HG03039 (cell line): ENCODE data around the gene UBE4A.

Source experiments
- ATAC-seq: cut with Tn5 transposase; IDR thresholded peaks from one replicate; pipeline ENCODE4 v1.9.1; 2021; ENCODE audit warnings: mild to moderate bottlenecking, moderate library complexity; ENCODE audit not compliant: unreplicated experiment

Gene UBE4A

DNA sequence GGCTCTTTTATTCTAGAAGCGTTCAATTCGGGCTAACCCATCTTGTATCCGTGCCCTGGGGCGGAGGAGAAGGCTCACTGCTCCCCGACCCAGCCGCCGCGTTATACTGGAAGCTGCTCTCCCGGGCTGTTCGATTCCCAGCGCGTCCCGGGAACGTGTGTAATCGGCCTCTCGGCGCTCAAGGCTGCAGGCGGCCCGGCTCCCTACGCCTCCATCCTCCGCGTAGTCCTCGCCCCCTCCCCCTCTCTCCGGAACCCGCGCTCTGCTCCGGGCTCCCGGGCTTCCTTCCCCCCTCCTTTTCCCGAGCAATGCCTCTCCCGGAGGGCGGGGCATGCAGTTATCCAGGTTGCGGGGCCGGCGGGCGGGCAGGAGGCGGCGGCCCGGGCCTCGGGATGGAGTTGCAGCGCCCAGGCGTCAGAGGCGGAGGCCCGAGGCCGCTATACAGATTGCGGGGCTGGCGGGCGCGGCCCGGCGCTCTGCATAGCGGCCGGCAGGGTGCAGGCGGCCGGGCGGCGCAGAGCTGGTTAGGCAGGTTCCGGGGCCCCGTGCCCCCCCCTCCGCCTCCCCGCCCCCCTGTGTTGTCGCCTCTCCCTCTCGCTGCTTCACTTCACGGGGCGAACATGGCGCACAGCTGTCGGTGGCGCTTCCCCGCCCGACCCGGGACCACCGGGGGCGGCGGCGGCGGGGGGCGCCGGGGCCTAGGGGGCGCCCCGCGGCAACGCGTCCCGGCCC is 76.7 kb downstream of the UBE4A start, which contains the start of gene KMT2A:
Gene KMT2A, plus strand, starts transcription at position 600 of the 732 bp plus-strand sequence. Its CDS starts 21 bp downstream, at position 621.
- ATAC-seq = peak; percentile 60

DNA sequence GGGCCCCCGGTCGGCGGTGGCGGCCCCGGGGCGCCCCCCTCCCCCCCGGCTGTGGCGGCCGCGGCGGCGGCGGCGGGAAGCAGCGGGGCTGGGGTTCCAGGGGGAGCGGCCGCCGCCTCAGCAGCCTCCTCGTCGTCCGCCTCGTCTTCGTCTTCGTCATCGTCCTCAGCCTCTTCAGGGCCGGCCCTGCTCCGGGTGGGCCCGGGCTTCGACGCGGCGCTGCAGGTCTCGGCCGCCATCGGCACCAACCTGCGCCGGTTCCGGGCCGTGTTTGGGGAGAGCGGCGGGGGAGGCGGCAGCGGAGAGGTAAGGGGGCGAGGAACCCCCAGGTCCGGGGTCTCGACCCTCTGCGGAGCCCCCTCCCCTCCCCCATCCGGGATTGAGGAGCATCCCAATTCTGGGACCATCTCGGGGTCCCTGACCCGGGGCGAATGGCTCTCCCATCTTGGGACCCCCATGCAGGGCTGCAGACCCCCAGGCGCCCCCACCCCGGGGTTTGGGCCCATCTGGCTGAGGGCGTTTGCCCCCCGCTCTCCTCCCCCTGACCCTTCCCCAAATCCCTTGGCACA is 77.3 kb downstream of the UBE4A start:
- ATAC-seq = peak; percentile 5

- ATAC-seq = no peak
Measured at GRCh38 chr11:118437208-118438125, 78.1 kb downstream of the UBE4A start.

DNA sequence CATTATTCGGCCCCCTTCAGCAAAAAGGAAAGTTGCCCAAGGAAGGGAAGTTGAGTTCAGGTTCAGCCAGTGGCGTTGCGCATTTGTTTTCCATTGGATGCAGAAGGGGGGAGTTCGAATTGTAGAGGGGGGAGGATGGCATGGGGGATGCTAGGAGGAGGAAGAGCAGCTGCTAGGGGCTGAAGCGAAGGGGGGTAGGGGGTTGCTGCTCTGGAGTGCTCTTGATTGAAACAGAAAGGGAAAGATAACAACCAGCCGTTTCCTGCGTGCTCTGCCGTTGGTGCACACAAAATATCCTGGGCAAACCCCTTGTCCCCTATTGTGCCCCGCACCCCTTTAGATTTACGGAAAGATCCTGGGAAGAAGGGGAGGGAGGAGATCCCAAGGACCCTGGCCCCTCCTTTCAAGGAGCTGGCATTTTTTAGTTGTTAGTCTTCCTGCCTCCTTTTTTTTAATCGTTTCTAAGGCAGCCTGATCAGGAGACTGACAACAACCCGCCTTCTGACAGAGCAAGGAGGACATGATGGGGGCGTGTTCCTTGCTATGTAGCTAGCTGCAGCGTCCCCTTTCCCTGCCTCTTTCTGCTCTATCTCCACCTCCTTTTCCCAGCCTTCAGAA is 79.0 kb downstream of the UBE4A start:
- no peak for ATAC-seq

GRCh38 chr11:118439646-118440045 is 80.2 kb downstream of the UBE4A start:
- ATAC-seq = no peak

GRCh38 chr11:118441770-118442275 is 82.4 kb downstream of the UBE4A start:
- ATAC-seq = no peak

DNA sequence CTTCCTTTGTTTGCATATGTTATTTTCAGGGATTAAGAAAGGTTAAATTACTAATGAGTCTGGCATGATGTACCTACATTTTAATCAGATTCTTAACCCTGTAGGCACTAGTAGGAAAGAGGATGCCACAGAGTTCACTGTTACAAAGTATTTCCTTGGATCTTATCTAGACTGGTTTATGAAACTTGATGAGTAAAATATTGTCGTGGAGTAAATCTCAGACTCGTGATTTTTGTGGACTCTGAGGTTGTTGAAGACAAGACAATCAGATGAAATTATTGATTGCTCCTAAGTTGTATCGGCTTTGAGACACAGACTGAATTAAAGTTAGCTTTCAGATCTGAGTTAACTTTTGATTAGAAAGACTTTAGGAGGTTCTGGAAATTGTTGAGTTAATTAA is 82.9 kb downstream of the UBE4A start:
- ATAC-seq = no peak

DNA sequence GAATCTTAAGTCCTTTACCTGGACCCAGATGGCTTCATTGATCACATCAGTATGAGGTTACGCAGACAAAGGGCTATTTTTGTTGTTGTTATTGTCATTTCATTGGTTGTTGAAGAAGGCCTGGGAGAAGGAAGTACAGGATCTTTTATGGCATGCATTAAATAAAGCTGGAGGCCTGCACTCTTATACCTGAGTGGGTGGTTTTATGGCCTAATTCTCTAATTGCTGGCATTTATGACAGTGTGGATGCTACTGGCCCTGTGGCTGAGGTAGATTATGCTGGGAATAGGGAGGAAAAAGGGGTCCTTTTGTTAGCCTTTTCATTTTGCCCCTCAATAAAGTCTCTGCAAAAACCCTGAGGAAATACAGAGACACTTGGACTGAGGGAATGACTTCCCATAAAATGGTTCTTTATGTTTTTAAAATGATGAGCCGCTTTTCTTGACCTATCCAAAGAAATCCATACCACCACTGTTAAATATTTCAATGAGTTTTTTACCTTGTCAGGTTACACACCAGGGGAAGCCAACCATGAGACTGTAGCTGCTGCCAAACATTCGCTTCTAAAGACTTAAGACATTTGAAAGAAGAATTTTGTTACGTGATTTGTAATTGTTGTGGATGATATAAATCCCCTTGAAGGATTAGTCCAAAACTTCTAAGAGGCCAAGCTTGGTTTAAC is 83.6 kb downstream of the UBE4A start:
- ATAC-seq = no peak

DNA sequence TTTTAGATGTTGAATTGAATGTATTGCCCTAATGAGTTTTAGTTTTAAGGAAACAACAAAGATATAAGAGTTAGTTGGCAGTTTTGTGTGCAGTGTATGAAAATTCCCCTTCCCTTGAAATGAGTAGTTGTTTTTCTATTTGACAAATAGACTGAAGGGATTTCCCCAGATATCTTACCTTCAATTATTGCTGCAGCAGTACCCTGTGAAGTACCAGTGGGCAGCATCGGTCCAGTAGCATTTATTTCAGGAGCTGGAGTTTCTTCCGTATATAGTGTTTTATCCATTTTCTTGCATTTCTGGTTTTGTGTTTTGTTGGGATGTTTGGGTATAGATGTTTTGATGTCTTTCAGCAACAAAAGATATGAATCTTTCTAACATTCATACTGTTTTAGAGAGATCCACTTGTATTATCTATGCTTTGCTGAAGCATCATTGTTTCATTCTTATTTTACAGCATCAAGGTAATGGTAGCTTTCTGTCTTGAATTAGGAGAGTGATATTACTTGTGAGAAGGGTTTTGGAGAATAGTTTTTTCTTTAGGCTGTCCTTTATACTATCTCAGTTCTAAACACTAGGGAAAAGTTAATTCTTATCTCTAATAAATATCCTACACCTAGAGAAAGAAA is 84.3 kb downstream of the UBE4A start:
- no peak for ATAC-seq

DNA sequence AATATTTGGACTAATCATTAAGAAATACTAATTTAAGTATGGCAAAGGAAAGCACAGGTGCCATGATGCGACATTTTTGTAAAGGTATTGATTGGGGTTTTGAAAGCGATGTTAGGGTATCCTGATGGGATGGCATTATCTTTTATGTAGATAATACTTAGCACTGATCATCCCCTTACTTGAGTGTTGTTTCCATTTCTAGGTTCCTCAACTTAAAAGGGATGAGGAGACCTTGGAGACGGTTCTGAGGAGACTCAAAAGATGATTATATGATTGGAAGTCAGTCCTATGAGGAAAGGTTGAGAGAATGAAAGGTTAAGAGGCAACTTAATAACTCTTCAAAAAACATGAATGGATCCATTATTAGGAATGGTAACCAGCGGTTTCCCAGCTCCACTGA is 88.0 kb downstream of the UBE4A start:
- no peak for ATAC-seq

DNA sequence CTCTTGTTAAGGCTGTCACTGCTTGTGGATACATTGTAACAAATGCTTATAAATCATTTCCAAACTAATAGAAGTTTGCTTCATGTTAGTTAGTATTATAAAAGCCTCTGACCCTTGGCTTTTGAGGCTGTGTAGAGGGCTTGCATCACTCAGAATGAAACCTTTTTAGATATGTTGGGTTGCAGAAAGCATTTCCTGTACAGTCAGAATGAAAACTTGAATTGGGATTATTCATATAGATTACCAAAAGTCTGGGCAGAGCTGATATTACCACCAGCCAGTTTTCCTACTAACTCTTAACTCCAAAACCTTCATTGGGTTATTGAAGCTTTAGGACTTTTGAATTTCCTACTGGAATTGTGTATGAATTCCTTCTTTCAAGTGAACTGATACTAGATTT is 88.9 kb downstream of the UBE4A start:
- ATAC-seq = peak; percentile 50
